SH-SY5Y (cell line): ENCODE results near the gene ZNF618.

ENCODE experiments used
- GATA2 ChIP-seq: IDR thresholded peaks from 2 replicates; pipeline ENCODE4 v1.6.1; 2011; ENCODE audit warnings: mild to moderate bottlenecking, low read depth, low read length
- GATA3 ChIP-seq: IDR thresholded peaks from 2 replicates; pipeline ENCODE4 v1.6.1; 2011; ENCODE audit warnings: low read depth, mild to moderate bottlenecking, low read length, moderate library complexity

DNA sequence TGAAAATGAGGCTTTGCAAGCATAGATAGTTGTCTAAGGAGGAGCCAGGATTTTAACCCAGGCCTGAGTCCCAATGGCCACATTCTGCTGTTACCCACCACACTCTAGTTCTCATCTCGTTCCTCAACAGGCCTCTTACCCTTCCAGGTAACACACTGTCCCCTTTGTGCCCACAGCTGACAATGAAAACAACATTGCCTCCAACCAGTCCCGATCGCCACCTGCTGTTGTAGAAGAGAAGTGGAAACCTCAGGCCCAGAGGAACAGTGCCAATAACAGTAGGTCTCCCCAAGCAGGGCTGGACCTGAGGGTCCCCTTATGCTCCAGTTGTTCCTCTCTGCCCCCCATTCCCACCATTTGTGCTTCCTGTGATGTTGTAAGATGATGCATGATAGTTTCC lies 171.6 kb downstream of the ZNF618 start:
- TF ChIP-seq GATA2 (no peak), GATA3 (no peak)
